Natural killer cell (primary cell): ENCODE data around the gene PCDHGB2. TPM values are rescaled to one million over a fixed set of nuclear protein-coding genes. Genes with fewer than 3 reads are reported as not detected.
"Not testable (repeated sequence)": the region's sequence is repeated elsewhere in the genome, so short reads cannot be mapped to it uniquely, and the experiment has no call there.

ENCODE experiments used
- ATAC-seq, 3 donors: fragments of 150-1000 bp in 2 of 3; fragments of 200-7000 bp in 1 of 3; cut with Tn5 transposase; 1 replicate in 1 of 3; 2 replicates in 2 of 3; pipeline ENCODE4 v1.10.0; 2021; ENCODE audit warnings: mild to moderate bottlenecking in 2 of 3, moderate library complexity in 2 of 3
- DNase-seq, 2 donors: peaks; one replicate each; pipeline versions ENCODE4 v3.0.0 to v3.0.0-alpha.2; 2013 to 2021; ENCODE audit warnings: mixed read lengths in 1 of 2
- H3K27ac ChIP-seq: one replicate; pipeline ENCODE4 v1.5.1; 2013; ENCODE audit warnings: mild to moderate bottlenecking, low read length
- H3K27me3 ChIP-seq: one replicate; pipeline ENCODE4 v1.6.1; 2013; ENCODE audit warnings: low read length; ENCODE audit not compliant: control insufficient read depth, insufficient read depth
- H3K36me3 ChIP-seq: one replicate; pipeline ENCODE4 v1.6.1; 2013; ENCODE audit warnings: low read length; ENCODE audit not compliant: control insufficient read depth, insufficient read depth
- H3K4me1 ChIP-seq: one replicate; pipeline ENCODE4 v1.6.1; 2013; ENCODE audit warnings: low read length; ENCODE audit not compliant: control insufficient read depth, insufficient read depth
- H3K4me3 ChIP-seq: one replicate; pipeline ENCODE4 v1.5.1; 2013; ENCODE audit warnings: low read length
- H3K9me3 ChIP-seq: one replicate; pipeline ENCODE4 v1.6.1; 2013; ENCODE audit warnings: low read length; ENCODE audit not compliant: control insufficient read depth, insufficient read depth
- H3K27ac Mint-ChIP-seq, 2 donors: one replicate each; pipeline ENCODE4 v1.8.0; 2022; ENCODE audit warnings: mild to moderate bottlenecking in 2 of 2, mixed read lengths in 2 of 2, moderate library complexity in 1 of 2
- H3K27me3 Mint-ChIP-seq, 2 donors: one replicate each; pipeline ENCODE4 v1.8.0; 2022; ENCODE audit warnings: low read depth in 2 of 2, mixed read lengths in 2 of 2
- H3K36me3 Mint-ChIP-seq: one replicate; pipeline ENCODE4 v1.8.0; 2022; ENCODE audit warnings: mixed read lengths
- H3K4me1 Mint-ChIP-seq, 2 donors: one replicate each; pipeline ENCODE4 v1.8.0; 2022; ENCODE audit warnings: mixed read lengths in 2 of 2
- H3K4me3 Mint-ChIP-seq: one replicate; pipeline ENCODE4 v1.8.0; 2022; ENCODE audit warnings: mild to moderate bottlenecking, moderate library complexity, mixed read lengths
- H3K9me3 Mint-ChIP-seq, 2 donors: one replicate each; pipeline ENCODE4 v1.8.0; 2022; ENCODE audit warnings: mixed read lengths in 2 of 2
- whole genome bisulfite sequencing: methylation state at CpG from one replicate; pipeline ENCODE4 v1.1.7; 2013; ENCODE audit warnings: missing lambda C conversion rate; ENCODE audit not compliant: insufficient coverage; 5-methylcytosine and 5-hydroxymethylcytosine counted together
- intact Hi-C: fragments of 100-400 bp; cut with micrococcal nuclease; formaldehyde crosslinking; loops from one replicate; pipeline ENCODE4 v1.14.2; 2022
- total RNA-seq, 4 donors: library from RNA; stranded (reverse); fragments of 120-200 nt in 1 of 4; gene quantifications; one replicate each; pipeline versions ENCODE4 v1.2.3 to v1.2.4, GENCODE V29; 2013 to 2022
- TF ChIP-seq, protein P1 (sequence below): fragments of 200-600 bp; IDR thresholded peaks from one replicate; pipeline ENCODE4 v1.8.0; 2022; ENCODE audit warnings: antibody characterized with exemption

The PCDHGB2 gene
- total RNA-seq, 3 donors from 2014 or later (not counting 1 experiment from before 2014, with no cell fraction given): 0.36 to 1.5 (median 0.49) TPM

DNA sequence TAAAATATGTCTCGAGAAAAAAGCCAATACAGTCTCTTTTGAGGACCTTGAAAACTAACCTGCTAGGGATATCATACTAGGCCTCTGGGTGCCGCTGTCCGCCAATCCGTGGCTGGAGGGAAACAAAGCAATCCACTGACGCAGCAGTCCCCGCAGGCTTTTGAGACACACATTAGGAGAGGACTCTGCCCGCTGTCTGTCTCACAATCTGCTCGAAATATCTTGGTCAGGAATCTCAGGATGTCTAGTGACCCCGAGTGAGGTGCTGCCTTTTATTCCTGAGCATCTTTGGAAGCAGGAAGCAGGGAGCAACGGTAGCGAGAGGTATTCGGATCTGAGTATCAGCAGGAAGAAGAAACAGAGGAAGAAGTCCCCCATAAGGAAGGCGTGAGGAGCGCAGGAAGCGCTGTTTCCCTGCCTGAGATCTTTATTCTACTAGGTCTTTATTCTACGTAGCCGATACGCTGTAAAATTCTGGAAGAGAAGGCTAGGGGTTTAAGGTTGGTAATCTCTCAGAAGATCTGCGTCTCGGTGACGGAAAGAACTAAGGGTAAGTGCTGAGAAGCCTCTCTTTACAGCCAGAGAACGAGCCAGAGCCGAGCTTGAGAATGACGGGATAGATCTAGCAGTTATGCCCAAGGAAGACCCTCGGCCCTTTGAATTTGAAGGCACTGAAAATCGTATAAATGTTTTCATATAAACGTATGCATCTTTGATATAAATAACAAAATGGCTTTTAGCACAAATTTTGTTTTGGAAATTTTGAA is 33.5 kb upstream of the PCDHGB2 start:
- peaks cover 15% of the 10 kb centered on the region for H3K27me3 ChIP-seq
- H3K4me3 Mint-ChIP-seq: peak overlapping the region; percentile 92
- TF ChIP-seq, protein P1, sequence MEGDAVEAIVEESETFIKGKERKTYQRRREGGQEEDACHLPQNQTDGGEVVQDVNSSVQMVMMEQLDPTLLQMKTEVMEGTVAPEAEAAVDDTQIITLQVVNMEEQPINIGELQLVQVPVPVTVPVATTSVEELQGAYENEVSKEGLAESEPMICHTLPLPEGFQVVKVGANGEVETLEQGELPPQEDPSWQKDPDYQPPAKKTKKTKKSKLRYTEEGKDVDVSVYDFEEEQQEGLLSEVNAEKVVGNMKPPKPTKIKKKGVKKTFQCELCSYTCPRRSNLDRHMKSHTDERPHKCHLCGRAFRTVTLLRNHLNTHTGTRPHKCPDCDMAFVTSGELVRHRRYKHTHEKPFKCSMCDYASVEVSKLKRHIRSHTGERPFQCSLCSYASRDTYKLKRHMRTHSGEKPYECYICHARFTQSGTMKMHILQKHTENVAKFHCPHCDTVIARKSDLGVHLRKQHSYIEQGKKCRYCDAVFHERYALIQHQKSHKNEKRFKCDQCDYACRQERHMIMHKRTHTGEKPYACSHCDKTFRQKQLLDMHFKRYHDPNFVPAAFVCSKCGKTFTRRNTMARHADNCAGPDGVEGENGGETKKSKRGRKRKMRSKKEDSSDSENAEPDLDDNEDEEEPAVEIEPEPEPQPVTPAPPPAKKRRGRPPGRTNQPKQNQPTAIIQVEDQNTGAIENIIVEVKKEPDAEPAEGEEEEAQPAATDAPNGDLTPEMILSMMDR: peak; percentile 67
- peaks cover 35 to 60% of the 10 kb centered on the region in 2 donors for H3K27me3 Mint-ChIP-seq
- intact Hi-C loops: loop anchor here (1.0 to 5.0 kb wide), 2 partner anchors 186 to 198 kb away; no protein-coding TSS in a partner anchor
- peak overlapping the region; percentile 22 for H3K27ac ChIP-seq
- H3K9me3 Mint-ChIP-seq: no peaks in the 10 kb centered on the region
- peak overlapping the region in 1 of 2 donors; percentile 92 for H3K27ac Mint-ChIP-seq
- 19% methylated on average over 26 of the region's 27 CpGs for WGBS
- no peaks in the 10 kb centered on the region for H3K36me3 ChIP-seq
- H3K4me3 ChIP-seq: peak overlapping the region; percentile 32
- H3K4me1 Mint-ChIP-seq: peaks cover 7 to 8% of the 10 kb centered on the region in 2 donors
- H3K9me3 ChIP-seq: peaks cover 3% of the 10 kb centered on the region
- peaks cover 8% of the 10 kb centered on the region for H3K4me1 ChIP-seq
- H3K36me3 Mint-ChIP-seq: peaks cover 18% of the 10 kb centered on the region
- DNase-seq: peak; percentile 52 to 81
- ATAC-seq: peak; percentile 64 to 94 (median 85)

DNA sequence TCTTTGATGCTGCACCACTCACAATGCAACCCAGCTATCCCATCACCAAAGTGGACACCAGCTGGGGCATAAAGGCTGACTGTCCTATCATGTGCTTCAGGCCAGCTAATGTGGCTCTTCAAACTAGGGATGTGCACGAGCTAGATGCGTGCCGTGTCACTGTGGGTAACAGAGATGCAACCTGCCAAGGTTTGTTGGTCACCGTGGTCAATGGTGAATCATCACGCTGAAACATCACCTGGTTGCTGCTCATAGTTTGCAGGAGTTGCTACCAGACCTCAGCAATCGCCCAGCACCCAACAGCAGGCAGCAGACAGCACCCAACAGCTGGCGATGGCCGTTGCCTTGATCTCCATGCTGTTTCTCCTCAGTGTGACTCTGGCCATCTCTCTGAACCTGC is 31.6 kb upstream of the PCDHGB2 start:
- TF ChIP-seq, protein P1: no peak
- DNase-seq: no peak
- 77% methylated on average over 8 of the region's 8 CpGs for WGBS
- Mint-ChIP-seq H3K27ac (no peak overlapping the region), H3K9me3 (no peaks in the 10 kb centered on the region), H3K36me3 (peaks cover 6% of the 10 kb centered on the region), H3K4me3 (no peak overlapping the region), H3K4me1 (peaks cover 7 to 8% of the 10 kb centered on the region in 2 donors), H3K27me3 (peaks cover 46 to 79% of the 10 kb centered on the region in 2 donors)
- H3K4me1 ChIP-seq: peaks cover 5% of the 10 kb centered on the region
- no peak overlapping the region for H3K27ac ChIP-seq
- peaks cover 29% of the 10 kb centered on the region for H3K27me3 ChIP-seq
- H3K4me3 ChIP-seq: no peak overlapping the region
- no peaks in the 10 kb centered on the region for H3K36me3 ChIP-seq
- H3K9me3 ChIP-seq: peaks cover 13% of the 10 kb centered on the region
- intact Hi-C loops: loop anchor here (5.0 kb wide), 1 partner anchor 184 kb away; no protein-coding TSS in a partner anchor
- ATAC-seq: no peak

- H3K4me3 ChIP-seq: no peak within 1 kb of the TSS
- DNase-seq (peak in 1 of 2 donors; percentile 55), ATAC-seq (peak; percentile 58 to 71 (median 63))
- no peaks in the 10 kb centered on the region for H3K36me3 ChIP-seq
- Mint-ChIP-seq H3K36me3 (peaks cover 18% of the 10 kb centered on the region), H3K27ac (no peak within 1 kb of the TSS), H3K9me3 (peaks cover 0 to 2% of the 10 kb centered on the region in 2 donors), H3K27me3 (peaks cover 58 to 94% of the 10 kb centered on the region in 2 donors), H3K4me1 (peaks cover 7 to 8% of the 10 kb centered on the region in 2 donors), H3K4me3 (no peak within 1 kb of the TSS)
- H3K27me3 ChIP-seq: peaks cover 37% of the 10 kb centered on the region
- TF ChIP-seq, protein P1: peak; percentile 58
- H3K9me3 ChIP-seq: peaks cover 16% of the 10 kb centered on the region
- H3K4me1 ChIP-seq: peaks cover 5% of the 10 kb centered on the region
- intact Hi-C loops: no loop called here
- no peak within 1 kb of the TSS for H3K27ac ChIP-seq
- 34% methylated on average over 21 of the region's 21 CpGs for WGBS
Measured at GRCh38 chr5:141330299-141331080, 29.3 kb upstream of the PCDHGB2 start, which contains the start of gene PCDHGA1. PCDHGA1 (plus strand) TSS chr5:141330514.

- Mint-ChIP-seq H3K36me3 (peaks cover 38% of the 10 kb centered on the region), H3K27me3 (peaks cover 63 to 98% of the 10 kb centered on the region in 2 donors)
- ATAC-seq, H3K27ac ChIP-seq, H3K4me3 Mint-ChIP-seq, H3K36me3 ChIP-seq, H3K27ac Mint-ChIP-seq, H3K4me3 ChIP-seq, H3K4me1 ChIP-seq, H3K4me1 Mint-ChIP-seq, intact Hi-C loops, H3K9me3 Mint-ChIP-seq, DNase-seq: not testable (repeated sequence)
- Histone ChIP-seq H3K27me3 (peaks cover 52% of the 10 kb centered on the region), H3K9me3 (peaks cover 16% of the 10 kb centered on the region)
- WGBS: 54% methylated on average over 37 of the region's 39 CpGs
Measured at GRCh38 chr5:141332571-141332970, 27.2 kb upstream of the PCDHGB2 start.
